ENCODE measurements around the gene SND1. TPM values are rescaled to one million over a fixed set of nuclear protein-coding genes. Genes with fewer than 3 reads are reported as not detected.
A peak's percentile ranks its signal among the peaks of the same experiment; 100 is the strongest.

The SND1 gene
- 156 and 202 TPM in 2 replicates for total RNA-seq (ENCODE audit: low replicate concordance)

- DNase-seq (ENCODE audit: low read depth) = peak; percentile 98
- no peak for TF ChIP-seq CTCF (IDR thresholded peaks at IDR 0.05; ENCODE audit: insufficient read depth, low read length)
These were observed at the start of gene SND1 for GRCh38 chr7:127651556-127652332. Gene SND1 (plus strand): TSS chr7:127652194. CDS start chr7:127652374, 180 bp downstream.

DNA sequence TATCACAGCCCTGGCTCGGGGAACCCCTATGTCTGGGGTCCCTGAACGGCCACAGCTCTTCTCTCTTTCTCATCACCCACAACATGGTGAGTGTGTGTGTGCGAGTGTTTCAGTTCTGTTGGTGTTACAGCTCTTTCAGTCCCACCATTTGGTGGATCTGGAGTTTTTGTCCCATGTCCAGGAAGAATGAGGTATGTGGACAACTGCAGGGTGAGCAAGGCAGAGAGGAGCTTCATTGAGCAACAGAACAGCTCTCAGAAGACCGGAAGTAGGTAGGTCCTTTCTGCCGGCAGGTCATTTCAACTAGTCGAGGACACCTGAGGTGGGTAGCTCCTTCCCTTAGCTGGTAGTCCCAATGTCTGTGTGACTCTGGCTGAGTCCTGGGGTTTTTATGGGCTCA lies 43.5 kb upstream of the SND1 start:
- no peak for DNase-seq (ENCODE audit: low read depth)
- H3K4me3 ChIP-seq (ENCODE audit: low read depth, low read length) = no peak overlapping the region
- no peak for TF ChIP-seq CTCF (IDR thresholded peaks at IDR 0.05; ENCODE audit: insufficient read depth, low read length)

More at GRCh38 chr7:127651556-127652332, at the start of gene SND1:
- H3K4me3 ChIP-seq (ENCODE audit: low read depth, low read length) = peak within 1 kb of the TSS; percentile 99

DNA sequence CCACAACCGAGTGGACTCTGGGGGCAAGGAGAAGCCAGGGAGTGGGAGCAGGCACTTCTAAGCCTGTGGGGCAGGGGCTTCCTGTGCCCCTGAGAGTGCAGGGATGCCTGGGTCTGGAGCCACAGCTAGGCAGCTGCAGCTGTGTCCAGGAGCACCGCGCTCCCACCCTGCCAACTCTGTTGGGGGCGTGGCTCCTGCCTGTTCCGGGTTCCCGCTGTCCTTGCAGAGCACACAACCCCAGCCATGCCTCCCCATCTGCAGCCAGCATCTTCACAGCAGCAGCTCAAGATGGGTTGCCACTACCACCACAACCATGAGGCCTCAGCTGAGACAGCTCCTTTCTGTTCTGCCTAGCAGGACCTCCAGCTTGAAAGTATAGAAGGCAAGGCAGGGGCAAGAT lies 42.7 kb upstream of the SND1 start:
- H3K4me3 ChIP-seq (ENCODE audit: low read depth, low read length) = no peak overlapping the region
- DNase-seq (ENCODE audit: low read depth) = no peak
- no peak for TF ChIP-seq CTCF (IDR thresholded peaks at IDR 0.05; ENCODE audit: insufficient read depth, low read length)

DNA sequence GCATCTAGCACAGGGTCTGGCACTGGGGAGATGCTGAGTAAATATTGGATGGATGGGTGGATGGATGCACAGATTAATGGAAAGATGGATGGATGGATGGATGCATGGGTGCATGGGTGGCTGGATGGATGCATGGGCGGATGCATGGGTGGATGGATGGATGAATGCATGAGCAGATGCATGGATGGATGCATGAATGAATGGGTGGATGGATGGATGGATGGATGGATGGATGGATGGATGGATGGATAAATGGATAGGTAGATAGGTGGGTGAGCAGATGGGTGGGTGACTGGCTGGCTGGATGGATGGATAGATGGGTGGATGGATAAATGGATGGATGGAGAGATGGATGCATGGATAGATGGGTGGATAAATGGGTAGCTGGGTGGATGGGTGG lies 39.7 kb upstream of the SND1 start:
- no peak for TF ChIP-seq CTCF (IDR thresholded peaks at IDR 0.05; ENCODE audit: insufficient read depth, low read length)
- H3K4me3 ChIP-seq (ENCODE audit: low read depth, low read length) = no peak overlapping the region
- no peak for DNase-seq (ENCODE audit: low read depth)

GRCh38 chr7:127616724-127617123 lies 35.3 kb upstream of the SND1 start:
- no peak for DNase-seq (ENCODE audit: low read depth)
- no peak for TF ChIP-seq CTCF (IDR thresholded peaks at IDR 0.05; ENCODE audit: insufficient read depth, low read length)
- no peak overlapping the region for H3K4me3 ChIP-seq (ENCODE audit: low read depth, low read length)

- no peak for TF ChIP-seq CTCF (IDR thresholded peaks at IDR 0.05; ENCODE audit: insufficient read depth, low read length)
- no peak for DNase-seq (ENCODE audit: low read depth)
- no peak within 1 kb of the TSS for H3K4me3 ChIP-seq (ENCODE audit: low read depth, low read length)
These were observed 34.0 kb upstream of the SND1 start, which contains the start of gene PAX4 for GRCh38 chr7:127618042-127618441. Gene PAX4 (minus strand): TSS chr7:127618142. CDS start chr7:127615928, 2,214 bp downstream.
